Measurements from ENCODE around the gene AFF2. TPM values are rescaled to one million over a fixed set of nuclear protein-coding genes. Genes with fewer than 3 reads are reported as not detected.

AFF2 gene
- total RNA-seq, 2 experiments from 2014 or later: 0.13 TPM

GRCh38 chrX:148512453-148512852, 12.0 kb downstream of the AFF2 start:
- Mint-ChIP-seq H3K36me3 (ENCODE audit: low read depth) (no peaks in the 10 kb centered on the region), H3K4me1 (no peaks in the 10 kb centered on the region), H3K27ac (no peak overlapping the region), H3K9me3 (no peaks in the 10 kb centered on the region), H3K4me3 (no peak overlapping the region), H3K27me3 (peaks cover 2% of the 10 kb centered on the region)
- CTCF ChIA-PET: no interaction called here
- DNase-seq: no peak
- POLR2A ChIA-PET: no interaction called here

GRCh38 chrX:148513661-148514060, 13.2 kb downstream of the AFF2 start:
- CTCF ChIA-PET: no interaction called here
- Mint-ChIP-seq H3K36me3 (ENCODE audit: low read depth) (no peaks in the 10 kb centered on the region), H3K27me3 (peaks cover 2% of the 10 kb centered on the region), H3K27ac (no peak overlapping the region), H3K9me3 (no peaks in the 10 kb centered on the region), H3K4me1 (no peaks in the 10 kb centered on the region), H3K4me3 (no peak overlapping the region)
- no peak for DNase-seq
- POLR2A ChIA-PET: no interaction called here

GRCh38 chrX:148517176-148517575, 16.8 kb downstream of the AFF2 start:
- H3K27me3 Mint-ChIP-seq: no peaks in the 10 kb centered on the region
- H3K9me3 Mint-ChIP-seq: no peaks in the 10 kb centered on the region
- no peak overlapping the region for H3K27ac Mint-ChIP-seq
- POLR2A ChIA-PET: no interaction called here
- CTCF ChIA-PET: no interaction called here
- no peaks in the 10 kb centered on the region for H3K4me1 Mint-ChIP-seq
- no peaks in the 10 kb centered on the region for H3K36me3 Mint-ChIP-seq (ENCODE audit: low read depth)
- no peak for DNase-seq
- no peak overlapping the region for H3K4me3 Mint-ChIP-seq

GRCh38 chrX:148522006-148522405, 21.6 kb downstream of the AFF2 start:
- Mint-ChIP-seq H3K4me3 (no peak overlapping the region), H3K9me3 (no peaks in the 10 kb centered on the region), H3K36me3 (ENCODE audit: low read depth) (no peaks in the 10 kb centered on the region), H3K27ac (no peak overlapping the region), H3K4me1 (no peaks in the 10 kb centered on the region), H3K27me3 (no peaks in the 10 kb centered on the region)
- CTCF ChIA-PET: no interaction called here
- POLR2A ChIA-PET: no interaction called here
- DNase-seq: no peak

- no peak overlapping the region for H3K27ac Mint-ChIP-seq
- ChIA-PET POLR2A (no interaction called here), CTCF (no interaction called here)
- H3K4me1 Mint-ChIP-seq: no peaks in the 10 kb centered on the region
- DNase-seq: no peak
- H3K36me3 Mint-ChIP-seq (ENCODE audit: low read depth): no peaks in the 10 kb centered on the region
- H3K4me3 Mint-ChIP-seq: no peak overlapping the region
- H3K27me3 Mint-ChIP-seq: no peaks in the 10 kb centered on the region
- no peaks in the 10 kb centered on the region for H3K9me3 Mint-ChIP-seq
These were observed 23.1 kb downstream of the AFF2 start for GRCh38 chrX:148523303-148524080.

GRCh38 chrX:148530464-148531077, 30.2 kb downstream of the AFF2 start:
- Mint-ChIP-seq H3K27ac (no peak overlapping the region), H3K9me3 (no peaks in the 10 kb centered on the region), H3K4me1 (no peaks in the 10 kb centered on the region), H3K4me3 (no peak overlapping the region), H3K27me3 (no peaks in the 10 kb centered on the region), H3K36me3 (ENCODE audit: low read depth) (no peaks in the 10 kb centered on the region)
- CTCF ChIA-PET: interaction anchor here (0.5 to 1.4 kb wide), 3 partner anchors 11 to 197 kb away, joined by 3 read pairs; no protein-coding TSS in a partner anchor
- no peak for DNase-seq
- POLR2A ChIA-PET: no interaction called here

- Mint-ChIP-seq H3K36me3 (ENCODE audit: low read depth) (no peaks in the 10 kb centered on the region), H3K4me1 (no peaks in the 10 kb centered on the region), H3K27ac (no peak overlapping the region), H3K27me3 (no peaks in the 10 kb centered on the region), H3K9me3 (no peaks in the 10 kb centered on the region), H3K4me3 (no peak overlapping the region)
- DNase-seq: no peak
- POLR2A ChIA-PET: no interaction called here
- CTCF ChIA-PET: no interaction called here
These were observed 33.9 kb downstream of the AFF2 start for GRCh38 chrX:148534291-148534690.

GRCh38 chrX:148535639-148536038, 35.2 kb downstream of the AFF2 start:
- ChIA-PET CTCF (no interaction called here), POLR2A (no interaction called here)
- no peak overlapping the region for H3K4me3 Mint-ChIP-seq
- H3K36me3 Mint-ChIP-seq (ENCODE audit: low read depth): no peaks in the 10 kb centered on the region
- H3K27ac Mint-ChIP-seq: no peak overlapping the region
- no peaks in the 10 kb centered on the region for H3K9me3 Mint-ChIP-seq
- no peak for DNase-seq
- H3K27me3 Mint-ChIP-seq: no peaks in the 10 kb centered on the region
- no peaks in the 10 kb centered on the region for H3K4me1 Mint-ChIP-seq

GRCh38 chrX:148536961-148537360, 36.5 kb downstream of the AFF2 start:
- H3K4me1 Mint-ChIP-seq: no peaks in the 10 kb centered on the region
- no peaks in the 10 kb centered on the region for H3K9me3 Mint-ChIP-seq
- no peaks in the 10 kb centered on the region for H3K36me3 Mint-ChIP-seq (ENCODE audit: low read depth)
- no peak overlapping the region for H3K27ac Mint-ChIP-seq
- ChIA-PET POLR2A (no interaction called here), CTCF (no interaction called here)
- H3K27me3 Mint-ChIP-seq: no peaks in the 10 kb centered on the region
- no peak for DNase-seq
- no peak overlapping the region for H3K4me3 Mint-ChIP-seq

- ChIA-PET CTCF (no interaction called here), POLR2A (no interaction called here)
- no peaks in the 10 kb centered on the region for H3K9me3 Mint-ChIP-seq
- no peaks in the 10 kb centered on the region for H3K36me3 Mint-ChIP-seq (ENCODE audit: low read depth)
- no peaks in the 10 kb centered on the region for H3K4me1 Mint-ChIP-seq
- DNase-seq: no peak
- H3K27ac Mint-ChIP-seq: no peak overlapping the region
- H3K27me3 Mint-ChIP-seq: no peaks in the 10 kb centered on the region
- H3K4me3 Mint-ChIP-seq: no peak overlapping the region
These were observed 37.3 kb downstream of the AFF2 start for GRCh38 chrX:148537556-148538182.

- no peak for DNase-seq
- POLR2A ChIA-PET: no interaction called here
- H3K27me3 Mint-ChIP-seq: no peaks in the 10 kb centered on the region
- no peaks in the 10 kb centered on the region for H3K4me1 Mint-ChIP-seq
- H3K4me3 Mint-ChIP-seq: no peak overlapping the region
- no peaks in the 10 kb centered on the region for H3K36me3 Mint-ChIP-seq (ENCODE audit: low read depth)
- no peak overlapping the region for H3K27ac Mint-ChIP-seq
- CTCF ChIA-PET: no interaction called here
- no peaks in the 10 kb centered on the region for H3K9me3 Mint-ChIP-seq
These were observed 38.2 kb downstream of the AFF2 start for GRCh38 chrX:148538582-148538981.

GRCh38 chrX:148540114-148540513, 39.7 kb downstream of the AFF2 start:
- CTCF ChIA-PET: no interaction called here
- no peaks in the 10 kb centered on the region for H3K9me3 Mint-ChIP-seq
- no peak overlapping the region for H3K4me3 Mint-ChIP-seq
- DNase-seq: no peak
- no peak overlapping the region for H3K27ac Mint-ChIP-seq
- H3K36me3 Mint-ChIP-seq (ENCODE audit: low read depth): no peaks in the 10 kb centered on the region
- H3K27me3 Mint-ChIP-seq: no peaks in the 10 kb centered on the region
- H3K4me1 Mint-ChIP-seq: no peaks in the 10 kb centered on the region
- POLR2A ChIA-PET: no interaction called here

- H3K4me1 Mint-ChIP-seq: no peaks in the 10 kb centered on the region
- no peaks in the 10 kb centered on the region for H3K36me3 Mint-ChIP-seq (ENCODE audit: low read depth)
- no peaks in the 10 kb centered on the region for H3K27me3 Mint-ChIP-seq
- no peak overlapping the region for H3K4me3 Mint-ChIP-seq
- DNase-seq: no peak
- no peak overlapping the region for H3K27ac Mint-ChIP-seq
- ChIA-PET POLR2A (no interaction called here), CTCF (no interaction called here)
- H3K9me3 Mint-ChIP-seq: no peaks in the 10 kb centered on the region
These were observed 40.5 kb downstream of the AFF2 start for GRCh38 chrX:148540671-148541583.
